Measurements from ENCODE around the gene SERPINE3. TPM values are rescaled to one million over a fixed set of nuclear protein-coding genes. Genes with fewer than 3 reads are reported as not detected.
A peak's percentile ranks its signal among the peaks of the same experiment; 100 is the strongest.

The SERPINE3 gene
- polyA plus RNA-seq, 3 donors, result not detected

DNA sequence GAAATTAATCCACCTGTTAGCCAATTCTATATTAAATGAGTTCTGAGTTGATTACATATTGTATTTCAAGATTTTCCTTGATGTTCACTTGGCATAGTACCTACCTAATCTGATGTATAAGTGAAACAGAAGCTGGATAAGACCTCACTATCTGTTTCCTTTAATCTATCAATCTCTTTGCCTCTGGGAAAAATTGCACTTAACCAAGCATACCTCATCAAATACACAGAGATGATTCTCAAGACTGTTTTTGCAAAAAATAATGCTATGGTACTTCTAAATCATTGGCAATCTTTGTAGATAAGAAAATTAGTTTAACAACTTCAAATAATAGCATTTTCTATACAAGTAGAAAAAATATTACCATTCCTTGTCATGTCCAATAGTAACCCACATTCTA lies 55.2 kb downstream of the SERPINE3 start:
- Mint-ChIP-seq H3K27ac (no peak overlapping the region), H3K4me1 (peaks cover 9% of the 10 kb centered on the region)
- H4K20me1 ChIP-seq (ENCODE audit: insufficient read depth, low read length), result peaks cover 60% of the 10 kb centered on the region

DNA sequence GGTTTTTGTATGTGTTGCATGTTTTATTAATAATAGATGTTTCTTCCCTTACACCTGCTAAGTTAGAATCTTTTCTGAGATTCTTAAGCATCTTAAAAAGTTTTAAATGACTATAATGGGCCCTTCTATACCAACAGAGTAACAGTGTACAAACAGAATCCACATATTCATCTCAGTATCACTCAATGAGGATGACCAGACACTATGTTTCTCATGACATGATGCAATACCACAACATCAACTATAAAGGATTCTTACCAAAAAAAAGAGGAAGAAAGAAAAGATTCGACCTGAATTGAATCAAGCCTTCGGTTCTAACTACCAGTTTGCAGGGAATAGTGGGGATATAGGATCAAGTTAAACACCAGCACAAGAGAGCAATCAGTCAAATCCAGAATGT lies 56.9 kb downstream of the SERPINE3 start:
- H3K4me1 Mint-ChIP-seq, result peaks cover 9% of the 10 kb centered on the region
- H3K4me2 ChIP-seq (replicated peaks; ENCODE audit: extremely low read depth, low read length, poor library complexity, severe bottlenecking), result no peak overlapping the region

More for the DNA sequence above, 55.2 kb downstream of the SERPINE3 start:
- H3K4me2 ChIP-seq (replicated peaks; ENCODE audit: extremely low read depth, low read length, poor library complexity, severe bottlenecking), result no peak overlapping the region
- H3K27me3 ChIP-seq (ENCODE audit: control insufficient read depth in 2 of 2, insufficient read depth in 2 of 2, low read length in 2 of 2), result no peaks in the 10 kb centered on the region
- intact Hi-C loops (cut with micrococcal nuclease), result no loop called here
- no peak overlapping the region for H3K27ac ChIP-seq (ENCODE audit: low read depth in 1 of 2, low read length in 2 of 2)
- H3K36me3 Mint-ChIP-seq, result peaks cover 19 to 29% of the 10 kb centered on the region in 2 donors
- H3K4me3 ChIP-seq (replicated peaks in 1 of 3; ENCODE audit: low read depth in 2 of 3, low read length in 3 of 3), result no peak overlapping the region
- H3K9me3 Mint-ChIP-seq, result no peaks in the 10 kb centered on the region
- no peaks in the 10 kb centered on the region for H3K27me3 Mint-ChIP-seq (ENCODE audit: low read depth in 3 of 3)
- peaks cover 3 to 5% of the 10 kb centered on the region in 2 donors for H3K4me1 ChIP-seq (ENCODE audit: control insufficient read depth in 1 of 2, insufficient read depth in 2 of 2, low read length in 2 of 2)
- no peak overlapping the region for H3K9ac ChIP-seq (ENCODE audit: insufficient read depth, low read length, poor library complexity, severe bottlenecking)
- no peak overlapping the region for H2AFZ ChIP-seq (ENCODE audit: insufficient read depth, low read depth, low read length, poor library complexity, severe bottlenecking)
- DNase-seq, result no peak
- H3K9me3 ChIP-seq (replicated peaks in 1 of 2; ENCODE audit: control insufficient read depth in 1 of 2, insufficient read depth in 1 of 2, low read length in 2 of 2), result no peaks in the 10 kb centered on the region
- H3K79me2 ChIP-seq (ENCODE audit: insufficient read depth, low read length), result peaks cover 14% of the 10 kb centered on the region
- H3K4me3 Mint-ChIP-seq, result no peak overlapping the region
- TF ChIP-seq, protein P1, sequence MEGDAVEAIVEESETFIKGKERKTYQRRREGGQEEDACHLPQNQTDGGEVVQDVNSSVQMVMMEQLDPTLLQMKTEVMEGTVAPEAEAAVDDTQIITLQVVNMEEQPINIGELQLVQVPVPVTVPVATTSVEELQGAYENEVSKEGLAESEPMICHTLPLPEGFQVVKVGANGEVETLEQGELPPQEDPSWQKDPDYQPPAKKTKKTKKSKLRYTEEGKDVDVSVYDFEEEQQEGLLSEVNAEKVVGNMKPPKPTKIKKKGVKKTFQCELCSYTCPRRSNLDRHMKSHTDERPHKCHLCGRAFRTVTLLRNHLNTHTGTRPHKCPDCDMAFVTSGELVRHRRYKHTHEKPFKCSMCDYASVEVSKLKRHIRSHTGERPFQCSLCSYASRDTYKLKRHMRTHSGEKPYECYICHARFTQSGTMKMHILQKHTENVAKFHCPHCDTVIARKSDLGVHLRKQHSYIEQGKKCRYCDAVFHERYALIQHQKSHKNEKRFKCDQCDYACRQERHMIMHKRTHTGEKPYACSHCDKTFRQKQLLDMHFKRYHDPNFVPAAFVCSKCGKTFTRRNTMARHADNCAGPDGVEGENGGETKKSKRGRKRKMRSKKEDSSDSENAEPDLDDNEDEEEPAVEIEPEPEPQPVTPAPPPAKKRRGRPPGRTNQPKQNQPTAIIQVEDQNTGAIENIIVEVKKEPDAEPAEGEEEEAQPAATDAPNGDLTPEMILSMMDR (IDR thresholded peaks at IDR 0.05), result no peak
- peaks cover 15 to 48% of the 10 kb centered on the region in 2 donors for H3K36me3 ChIP-seq (replicated peaks in 1 of 2; ENCODE audit: control insufficient read depth in 1 of 2, insufficient read depth in 2 of 2, low read length in 2 of 2)

More for the DNA sequence above, 56.9 kb downstream of the SERPINE3 start:
- no peak overlapping the region for H3K27ac ChIP-seq (ENCODE audit: low read depth in 1 of 2, low read length in 2 of 2)
- no peak overlapping the region for H3K4me3 ChIP-seq (replicated peaks in 1 of 3; ENCODE audit: low read depth in 2 of 3, low read length in 3 of 3)
- intact Hi-C loops (cut with micrococcal nuclease), result no loop called here
- TF ChIP-seq, protein P1 (IDR thresholded peaks at IDR 0.05), result no peak
- H3K27ac Mint-ChIP-seq, result peak overlapping the region in 4 of 7 donors; percentile 6 to 76 (median 16)
- no peaks in the 10 kb centered on the region for H3K27me3 ChIP-seq (ENCODE audit: control insufficient read depth in 2 of 2, insufficient read depth in 2 of 2, low read length in 2 of 2)
- H3K4me3 Mint-ChIP-seq, result no peak overlapping the region
- peaks cover 18 to 47% of the 10 kb centered on the region in 2 donors for H3K36me3 ChIP-seq (replicated peaks in 1 of 2; ENCODE audit: control insufficient read depth in 1 of 2, insufficient read depth in 2 of 2, low read length in 2 of 2)
- H3K79me2 ChIP-seq (ENCODE audit: insufficient read depth, low read length), result peaks cover 14% of the 10 kb centered on the region
- H3K9me3 Mint-ChIP-seq, result no peaks in the 10 kb centered on the region
- no peaks in the 10 kb centered on the region for H3K27me3 Mint-ChIP-seq (ENCODE audit: low read depth in 3 of 3)
- WGBS (ENCODE audit: insufficient coverage), result no CpG with 5 or more reads among the region's 2 CpGs
- H3K9ac ChIP-seq (ENCODE audit: insufficient read depth, low read length, poor library complexity, severe bottlenecking), result no peak overlapping the region
- peaks cover 25 to 36% of the 10 kb centered on the region in 2 donors for H3K36me3 Mint-ChIP-seq
- DNase-seq, result peak; percentile 47 to 64 (median 64)
- peaks cover 3 to 5% of the 10 kb centered on the region in 2 donors for H3K4me1 ChIP-seq (ENCODE audit: control insufficient read depth in 1 of 2, insufficient read depth in 2 of 2, low read length in 2 of 2)
- peaks cover 73% of the 10 kb centered on the region for H4K20me1 ChIP-seq (ENCODE audit: insufficient read depth, low read length)
- no peak overlapping the region for H2AFZ ChIP-seq (ENCODE audit: insufficient read depth, low read depth, low read length, poor library complexity, severe bottlenecking)
- H3K9me3 ChIP-seq (replicated peaks in 1 of 2; ENCODE audit: control insufficient read depth in 1 of 2, insufficient read depth in 1 of 2, low read length in 2 of 2), result no peaks in the 10 kb centered on the region

Measured in CD14-positive monocyte (primary cell).